ENCODE measurements around the gene EOMES. TPM values are rescaled to one million over a fixed set of nuclear protein-coding genes. Genes with fewer than 3 reads are reported as not detected.

Gene EOMES
- total and polyA plus RNA-seq, 2 donors (not counting 3 experiments of a cell fraction or from before 2014, with no cell fraction given): not detected

DNA sequence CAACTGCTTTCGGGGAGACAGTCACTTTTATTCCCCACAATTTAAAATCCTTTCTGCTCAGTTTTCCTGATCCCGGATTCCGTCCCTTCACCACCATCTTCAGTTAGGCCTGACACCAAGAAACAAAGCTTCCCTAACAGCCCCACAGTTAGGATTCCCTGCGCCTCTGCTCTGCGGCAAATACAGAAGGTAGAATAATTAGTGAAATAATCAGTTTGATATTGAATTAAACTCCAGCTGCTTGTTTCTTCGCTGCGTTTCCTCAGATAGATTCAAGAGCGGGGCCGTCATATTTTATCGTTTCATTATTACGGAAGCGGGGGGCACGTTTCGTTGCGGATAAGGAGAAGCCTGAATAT is 1.3 kb upstream of the EOMES start:
- Histone ChIP-seq H2AFZ (ENCODE audit: low read depth, low read length) (no peak overlapping the region), H3K4me2 (ENCODE audit: insufficient read depth, low read length) (peak overlapping the region; percentile 23), H3K9me3 (replicated peaks; ENCODE audit: control insufficient read depth, insufficient read depth, low read length) (no peaks in the 10 kb centered on the region), H3K36me3 (ENCODE audit: control insufficient read depth in 2 of 2, extremely low read depth in 1 of 2, insufficient read depth in 2 of 2, low read length in 2 of 2) (no peaks in the 10 kb centered on the region), H3K9me1 (replicated peaks; ENCODE audit: control insufficient read depth, extremely low read depth, insufficient read depth, low read length) (no peaks in the 10 kb centered on the region), H4K20me1 (replicated peaks; ENCODE audit: control insufficient read depth, extremely low read depth, insufficient read depth, low read length) (peaks cover 3% of the 10 kb centered on the region), H3K27me3 (ENCODE audit: control insufficient read depth in 2 of 2, insufficient read depth in 2 of 2, low read length in 2 of 2) (peaks cover 82 to 99% of the 10 kb centered on the region in 2 experiments), H3K79me2 (ENCODE audit: control insufficient read depth, insufficient read depth, low read length) (no peaks in the 10 kb centered on the region), H3K9ac (replicated peaks; ENCODE audit: extremely low read depth, insufficient read depth, low read length) (no peak overlapping the region), H3K4me3 (replicated peaks in 1 of 3; ENCODE audit: insufficient read depth in 1 of 3, low read depth in 1 of 3, low read length in 3 of 3) (no peak overlapping the region), H3K27ac (ENCODE audit: insufficient read depth, low read depth, low read length) (no peak overlapping the region), H3K4me1 (ENCODE audit: control insufficient read depth, extremely low read depth, insufficient read depth, low read length) (peaks cover 9% of the 10 kb centered on the region)
- POLR2A ChIA-PET: no interaction called here
- no TSS peak for BruUV-seq (replicated peaks)
- TF ChIP-seq, protein P1, sequence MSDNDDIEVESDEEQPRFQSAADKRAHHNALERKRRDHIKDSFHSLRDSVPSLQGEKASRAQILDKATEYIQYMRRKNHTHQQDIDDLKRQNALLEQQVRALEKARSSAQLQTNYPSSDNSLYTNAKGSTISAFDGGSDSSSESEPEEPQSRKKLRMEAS (IDR thresholded peaks at IDR 0.05; ENCODE audit: insufficient read depth, insufficient read length): no peak
- TF ChIP-seq EZH2 (IDR thresholded peaks at IDR 0.05; ENCODE audit: borderline replicate concordance, low read depth, low read length, severe bottlenecking): no peak
- TF ChIP-seq POLR2AphosphoS5 (IDR thresholded peaks at IDR 0.05; ENCODE audit: insufficient read depth, low read depth, low read length): no peak
- no peak for TF ChIP-seq FOS (IDR thresholded peaks at IDR 0.05; ENCODE audit: borderline replicate concordance, insufficient read depth, low read length)
- TF ChIP-seq POLR2A (IDR thresholded peaks at IDR 0.05; ENCODE audit: low read depth, low read length): no peak
- TF ChIP-seq JUN (IDR thresholded peaks at IDR 0.05; ENCODE audit: borderline replicate concordance, insufficient read depth, insufficient read length, low read depth): no peak
- TF ChIP-seq, protein P2, sequence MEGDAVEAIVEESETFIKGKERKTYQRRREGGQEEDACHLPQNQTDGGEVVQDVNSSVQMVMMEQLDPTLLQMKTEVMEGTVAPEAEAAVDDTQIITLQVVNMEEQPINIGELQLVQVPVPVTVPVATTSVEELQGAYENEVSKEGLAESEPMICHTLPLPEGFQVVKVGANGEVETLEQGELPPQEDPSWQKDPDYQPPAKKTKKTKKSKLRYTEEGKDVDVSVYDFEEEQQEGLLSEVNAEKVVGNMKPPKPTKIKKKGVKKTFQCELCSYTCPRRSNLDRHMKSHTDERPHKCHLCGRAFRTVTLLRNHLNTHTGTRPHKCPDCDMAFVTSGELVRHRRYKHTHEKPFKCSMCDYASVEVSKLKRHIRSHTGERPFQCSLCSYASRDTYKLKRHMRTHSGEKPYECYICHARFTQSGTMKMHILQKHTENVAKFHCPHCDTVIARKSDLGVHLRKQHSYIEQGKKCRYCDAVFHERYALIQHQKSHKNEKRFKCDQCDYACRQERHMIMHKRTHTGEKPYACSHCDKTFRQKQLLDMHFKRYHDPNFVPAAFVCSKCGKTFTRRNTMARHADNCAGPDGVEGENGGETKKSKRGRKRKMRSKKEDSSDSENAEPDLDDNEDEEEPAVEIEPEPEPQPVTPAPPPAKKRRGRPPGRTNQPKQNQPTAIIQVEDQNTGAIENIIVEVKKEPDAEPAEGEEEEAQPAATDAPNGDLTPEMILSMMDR (IDR thresholded peaks at IDR 0.05; ENCODE audit: extremely low read depth in 1 of 2, insufficient read depth in 1 of 2, low read depth in 1 of 2, low read length in 2 of 2): no peak
- no peak for TF ChIP-seq MYC (IDR thresholded peaks at IDR 0.05; ENCODE audit: low read depth, low read length)
- TF ChIP-seq GATA2 (IDR thresholded peaks at IDR 0.05; ENCODE audit: insufficient read depth, insufficient read length, low read depth, low read length): no peak
- DNase-seq (ENCODE audit: low read depth, low spot score) (peak; percentile 20), FAIRE-seq (peak; percentile 28)
- CTCF ChIA-PET: interaction anchor here (1.6 to 6.1 kb wide), 2 partner anchors 11 to 605 kb away, joined by 4 to 63 read pairs; no protein-coding TSS in a partner anchor
- intact Hi-C loops (cut with micrococcal nuclease) (loop anchor here (1.0 to 5.0 kb wide), 2 partner anchors 131 to 519 kb away; partner anchors contain the start of gene CMC1), dilution Hi-C loops (cut with MboI; ENCODE audit: extremely low pct_ligation_motif_present, low sequenced_read_pairs) (no loop called here)

All from endothelial cell of umbilical vein (primary cell).